MCF 10A (cell line): ENCODE data around the gene HOXA3. TPM values are rescaled to one million over a fixed set of nuclear protein-coding genes. Genes with fewer than 3 reads are reported as not detected.

Source experiments
- BruUV-seq: library from RNA; stranded (reverse); fragments of 400-500 nt; replicated peaks from 2 replicates; lab custom pipeline; 2021; lab: Mats Ljungman, UMichigan
- CTCF ChIA-PET: fragments of 300-600 bp; sonication (Branson Sonifier 250); formaldehyde crosslinking; extraction: SDS; loops from one replicate; lab custom pipeline; 2021; ENCODE audit warnings: antibody characterized with exemption, inconsistent platforms; lab: Yijun Ruan, JAX
- POLR2A ChIA-PET: fragments of 300-600, 350-650 bp; sonication (Branson Sonifier 250); formaldehyde crosslinking; extraction: SDS; loops from one replicate; lab custom pipeline; 2020; ENCODE audit warnings: antibody characterized with exemption, inconsistent platforms; lab: Yijun Ruan, JAX
- DNase-seq: peaks from one replicate; pipeline ENCODE4 v3.0.0-alpha.2; 2018; ENCODE audit not compliant: unreplicated experiment
- H3K27ac Mint-ChIP-seq: one replicate; pipeline ENCODE4 v1.8.0; 2022; ENCODE audit warnings: mild to moderate bottlenecking, low read depth, mixed read lengths; ENCODE audit not compliant: unreplicated experiment
- H3K27me3 Mint-ChIP-seq: one replicate; pipeline ENCODE4 v1.8.0; 2022; ENCODE audit warnings: mixed read lengths; ENCODE audit not compliant: insufficient read depth, unreplicated experiment
- H3K36me3 Mint-ChIP-seq: one replicate; pipeline ENCODE4 v1.8.0; 2022; ENCODE audit warnings: mild to moderate bottlenecking, moderate library complexity, mixed read lengths; ENCODE audit not compliant: insufficient read depth, unreplicated experiment
- H3K4me1 Mint-ChIP-seq: one replicate; pipeline ENCODE4 v1.8.0; 2022; ENCODE audit warnings: mixed read lengths; ENCODE audit not compliant: insufficient read depth, unreplicated experiment
- H3K4me3 Mint-ChIP-seq: one replicate; pipeline ENCODE4 v1.8.0; 2022; ENCODE audit warnings: mild to moderate bottlenecking, moderate library complexity, mixed read lengths; ENCODE audit not compliant: unreplicated experiment
- H3K9me3 Mint-ChIP-seq: one replicate; pipeline ENCODE4 v1.8.0; 2022; ENCODE audit warnings: mixed read lengths; ENCODE audit not compliant: unreplicated experiment
- intact Hi-C: fragments of 100-400 bp; cut with micrococcal nuclease; formaldehyde crosslinking; loops from 2 replicates; pipeline ENCODE4 v1.14.1; 2022
- total RNA-seq: library from RNA; stranded (reverse); gene quantifications from 2 replicates; pipeline ENCODE4 v1.2.3, GENCODE V29; 2022
- TF ChIP-seq, protein P1 (sequence below): fragments of 200-600 bp; IDR thresholded peaks from one replicate; pipeline ENCODE4 v1.8.0; 2022; ENCODE audit warnings: antibody characterized with exemption, mild to moderate bottlenecking; ENCODE audit not compliant: unreplicated experiment

The HOXA3 gene
- total RNA-seq, 1 experiment from 2014 or later, result 8.2 TPM

DNA sequence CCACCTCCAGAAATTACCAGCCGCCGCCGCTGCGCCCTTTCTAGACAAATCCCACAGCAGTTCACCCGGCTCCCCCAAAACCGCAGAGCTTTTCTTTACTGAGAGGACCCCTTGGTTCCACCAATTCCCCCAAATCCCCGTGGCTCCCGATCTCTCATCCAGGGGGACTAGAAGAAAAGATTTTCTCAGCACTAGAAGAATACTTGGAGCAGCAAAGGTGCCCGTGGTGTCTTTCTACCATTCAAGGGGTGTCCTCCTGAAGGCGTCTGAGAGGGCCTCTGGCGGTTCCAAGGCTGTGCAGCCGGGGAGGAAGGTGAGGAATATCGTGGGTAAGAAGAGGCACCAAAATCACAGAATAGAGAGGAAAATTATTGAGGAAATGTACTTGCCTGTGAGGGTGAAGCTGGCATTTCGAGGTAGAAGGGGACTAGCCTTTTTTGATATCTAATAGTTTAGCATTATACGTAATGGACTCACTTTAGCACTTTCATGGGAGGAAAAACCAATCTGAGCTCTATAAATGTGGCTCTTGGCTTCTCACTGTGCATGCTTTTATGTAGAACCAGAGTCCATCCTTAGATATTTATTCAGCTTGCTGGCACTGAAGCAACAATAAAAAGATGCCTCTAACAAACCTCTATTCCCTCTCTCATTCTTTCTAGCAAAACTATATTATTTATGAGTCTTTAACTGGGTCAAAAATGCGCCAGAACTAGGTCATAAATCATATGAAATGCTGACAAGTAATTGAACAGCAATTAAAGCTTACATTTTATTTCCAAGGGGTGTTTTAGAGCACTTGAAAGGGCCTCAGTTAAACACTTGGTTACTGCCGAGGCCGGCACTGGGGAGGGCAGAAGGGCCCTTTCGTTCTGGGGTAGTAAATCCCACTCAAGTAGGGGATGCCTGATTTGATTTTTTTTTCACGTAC is 36.1 kb downstream of the HOXA3 start:
- Mint-ChIP-seq H3K4me3 (peak overlapping the region; percentile 80), H3K27ac (peak overlapping the region; percentile 90), H3K9me3 (no peaks in the 10 kb centered on the region), H3K4me1 (peaks cover 33% of the 10 kb centered on the region), H3K27me3 (no peaks in the 10 kb centered on the region), H3K36me3 (peaks cover 30% of the 10 kb centered on the region)
- intact Hi-C loops, result no loop called here
- BruUV-seq, result no TSS peak
- TF ChIP-seq, protein P1, sequence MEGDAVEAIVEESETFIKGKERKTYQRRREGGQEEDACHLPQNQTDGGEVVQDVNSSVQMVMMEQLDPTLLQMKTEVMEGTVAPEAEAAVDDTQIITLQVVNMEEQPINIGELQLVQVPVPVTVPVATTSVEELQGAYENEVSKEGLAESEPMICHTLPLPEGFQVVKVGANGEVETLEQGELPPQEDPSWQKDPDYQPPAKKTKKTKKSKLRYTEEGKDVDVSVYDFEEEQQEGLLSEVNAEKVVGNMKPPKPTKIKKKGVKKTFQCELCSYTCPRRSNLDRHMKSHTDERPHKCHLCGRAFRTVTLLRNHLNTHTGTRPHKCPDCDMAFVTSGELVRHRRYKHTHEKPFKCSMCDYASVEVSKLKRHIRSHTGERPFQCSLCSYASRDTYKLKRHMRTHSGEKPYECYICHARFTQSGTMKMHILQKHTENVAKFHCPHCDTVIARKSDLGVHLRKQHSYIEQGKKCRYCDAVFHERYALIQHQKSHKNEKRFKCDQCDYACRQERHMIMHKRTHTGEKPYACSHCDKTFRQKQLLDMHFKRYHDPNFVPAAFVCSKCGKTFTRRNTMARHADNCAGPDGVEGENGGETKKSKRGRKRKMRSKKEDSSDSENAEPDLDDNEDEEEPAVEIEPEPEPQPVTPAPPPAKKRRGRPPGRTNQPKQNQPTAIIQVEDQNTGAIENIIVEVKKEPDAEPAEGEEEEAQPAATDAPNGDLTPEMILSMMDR, result no peak
- POLR2A ChIA-PET, result interaction anchor here (0.8 to 15.3 kb wide), 14 partner anchors 8 to 546 kb away, joined by 3 to 485 read pairs (median 4); partner anchors contain the start of genes HIBADH, HOXA1, HOXA5 and SKAP2
- peak; percentile 53 for DNase-seq
- CTCF ChIA-PET, result interaction anchor here (0.6 to 3.6 kb wide), 15 partner anchors 10 to 263 kb away, joined by 3 to 24 read pairs (median 6); partner anchors contain the start of gene HOXA4

DNA sequence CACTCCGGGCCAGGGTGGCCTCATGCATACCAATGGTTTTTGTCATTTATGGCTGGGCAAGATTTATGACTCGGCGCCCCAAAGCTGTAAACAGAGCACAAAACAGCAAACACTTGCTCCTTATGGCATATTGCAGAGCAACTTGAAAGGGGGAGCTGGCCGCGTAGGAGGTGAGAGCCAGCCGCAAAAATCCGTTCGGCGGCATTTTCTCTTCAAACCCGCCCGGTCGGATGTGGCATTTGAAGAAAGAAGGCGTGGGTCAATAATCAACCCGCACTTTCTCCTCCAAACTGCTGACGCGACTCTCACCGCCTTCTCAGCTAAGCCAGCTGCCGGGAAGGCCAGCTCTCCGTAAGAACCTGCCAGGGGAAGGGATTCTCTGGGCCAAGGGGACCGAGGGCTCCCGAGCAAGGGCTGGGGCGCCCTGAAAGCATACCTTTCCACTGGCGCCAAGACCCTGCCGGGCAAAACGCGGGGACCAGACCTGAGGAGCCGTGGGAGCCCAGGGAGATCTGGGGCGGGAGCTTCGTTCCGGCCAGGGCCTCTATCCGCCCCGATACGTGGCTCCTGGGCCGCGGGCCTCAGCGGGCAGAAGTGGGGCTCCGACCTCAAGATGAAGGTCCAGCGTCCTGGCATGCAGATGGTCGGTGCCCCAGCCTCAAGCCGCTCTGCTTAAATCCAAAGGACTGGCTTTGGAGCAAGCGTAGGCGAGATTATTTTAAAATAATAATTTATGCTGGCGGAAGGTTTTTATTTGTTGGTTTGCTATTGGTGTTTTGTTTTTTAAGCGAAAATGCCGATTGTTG is 37.0 kb downstream of the HOXA3 start:
- intact Hi-C loops, result loop anchor here (1.0 kb wide), 1 partner anchor 15 kb away; the partner anchor contains the start of gene HOXA4
- CTCF ChIA-PET, result interaction anchor here (0.7 to 3.6 kb wide), 15 partner anchors 8 to 261 kb away, joined by 3 to 24 read pairs (median 4); partner anchors contain the start of gene HOXA4
- peak overlapping the region; percentile 80 for H3K4me3 Mint-ChIP-seq

DNA sequence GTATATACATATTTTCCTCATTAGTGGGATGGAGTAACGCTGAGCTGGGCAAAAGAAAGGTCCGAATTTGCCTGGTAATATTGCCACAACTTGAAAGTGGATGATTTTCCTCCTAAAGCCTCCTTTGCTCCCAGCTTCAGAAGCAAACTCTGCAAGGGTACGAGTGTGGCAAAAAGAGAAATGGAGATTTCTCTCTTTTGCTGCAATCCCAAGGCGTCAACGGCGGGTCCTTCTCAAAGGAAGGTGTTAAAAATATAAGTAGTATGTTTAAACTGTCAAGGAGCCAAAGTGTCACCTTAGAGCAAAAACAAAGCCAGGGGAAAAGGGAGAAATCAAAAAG is 37.5 kb downstream of the HOXA3 start:
- Mint-ChIP-seq H3K36me3 (peaks cover 27% of the 10 kb centered on the region), H3K9me3 (no peaks in the 10 kb centered on the region), H3K4me1 (peaks cover 31% of the 10 kb centered on the region), H3K27ac (peak overlapping the region; percentile 90), H3K27me3 (no peaks in the 10 kb centered on the region), H3K4me3 (peak overlapping the region; percentile 80)
- DNase-seq, result no peak
- CTCF ChIA-PET, result interaction anchor here (0.9 to 3.6 kb wide), 13 partner anchors 8 to 260 kb away, joined by 3 to 24 read pairs (median 4); partner anchors contain the start of genes HOXA4 and HOXA5
- intact Hi-C loops, result loop anchor here (1.0 kb wide), 1 partner anchor 15 kb away; the partner anchor contains the start of gene HOXA4
- TF ChIP-seq, protein P1, result no peak
- POLR2A ChIA-PET, result interaction anchor here (0.6 to 15.3 kb wide), 18 partner anchors 7 to 916 kb away, joined by 3 to 485 read pairs (median 7); partner anchors contain the start of genes CBX3, HOXA1, HOXA5 and HOXA6
- BruUV-seq, result no TSS peak

More for the DNA sequence above, 37.0 kb downstream of the HOXA3 start:
- TF ChIP-seq, protein P1, result no peak
- H3K27me3 Mint-ChIP-seq, result no peaks in the 10 kb centered on the region
- DNase-seq, result peak; percentile 81
- peaks cover 31% of the 10 kb centered on the region for H3K36me3 Mint-ChIP-seq
- POLR2A ChIA-PET, result interaction anchor here (0.9 to 15.3 kb wide), 20 partner anchors 8 to 917 kb away, joined by 3 to 485 read pairs (median 6); partner anchors contain the start of genes CBX3, HIBADH, HOXA1 and HOXA5
- TSS peak; percentile 57 for BruUV-seq
- H3K9me3 Mint-ChIP-seq, result no peaks in the 10 kb centered on the region
- peak overlapping the region; percentile 90 for H3K27ac Mint-ChIP-seq
- peaks cover 31% of the 10 kb centered on the region for H3K4me1 Mint-ChIP-seq
